ENCODE results near the gene FRMPD4. TPM values are rescaled to one million over a fixed set of nuclear protein-coding genes. Genes with fewer than 3 reads are reported as not detected.

The FRMPD4 gene
- total RNA-seq, 4 donors from 2014 or later, result 0.17 to 0.83 (median 0.46) TPM

- no peaks in the 10 kb centered on the region for H3K36me3 ChIP-seq
- H3K9me3 ChIP-seq, result no peaks in the 10 kb centered on the region
- no peaks in the 10 kb centered on the region for H3K27me3 ChIP-seq
- H3K4me1 ChIP-seq, result no peaks in the 10 kb centered on the region
- H3K27ac ChIP-seq (replicated peaks in 1 of 4), result no peak overlapping the region
- no peak overlapping the region for H3K4me3 ChIP-seq
- TF ChIP-seq POLR2AphosphoS5 (IDR thresholded peaks at IDR 0.05), result no peak
- TF ChIP-seq POLR2A (IDR thresholded peaks at IDR 0.05; ENCODE audit: low read depth), result no peak
- TF ChIP-seq CTCF (IDR thresholded peaks at IDR 0.05), result no peak
- TF ChIP-seq EP300 (IDR thresholded peaks at IDR 0.05), result no peak
- WGBS, result 79% methylated on average over 2 of the region's 2 CpGs
- intact Hi-C loops (cut with DNase I), result no loop called here
- DNase-seq (ENCODE audit: extremely low spot score), result no peak
Observed at GRCh38 chrX:12460929-12461328, 322.7 kb downstream of the FRMPD4 start.

DNA sequence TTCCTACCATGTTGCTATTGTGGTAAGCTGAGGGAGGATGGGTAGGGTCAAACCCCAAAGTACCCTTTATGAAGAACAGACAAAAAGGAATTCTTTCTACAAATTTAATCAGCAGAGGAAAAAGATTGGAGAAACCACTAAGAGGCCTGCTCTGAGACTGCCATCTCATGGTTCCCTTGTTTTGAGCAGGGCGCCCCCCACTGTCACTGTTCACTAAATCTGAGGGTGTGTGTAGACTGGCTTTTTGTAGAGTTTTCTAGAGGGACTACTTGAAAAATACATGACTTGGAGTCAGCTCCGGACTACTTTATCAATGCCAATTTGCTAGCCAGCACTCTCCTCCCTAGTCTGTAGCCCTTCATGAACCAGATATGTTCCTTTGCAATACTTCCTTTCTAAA, 324.8 kb downstream of the FRMPD4 start:
- Histone ChIP-seq H3K4me1 (no peaks in the 10 kb centered on the region), H3K27me3 (no peaks in the 10 kb centered on the region), H3K27ac (replicated peaks in 1 of 4) (no peak overlapping the region), H3K9me3 (no peaks in the 10 kb centered on the region), H3K4me3 (no peak overlapping the region), H3K36me3 (no peaks in the 10 kb centered on the region)
- TF ChIP-seq POLR2A (IDR thresholded peaks at IDR 0.05; ENCODE audit: low read depth), result no peak
- no peak for TF ChIP-seq EP300 (IDR thresholded peaks at IDR 0.05)
- WGBS, result 48% methylated on average over 2 of the region's 2 CpGs
- intact Hi-C loops (cut with DNase I), result no loop called here
- DNase-seq (ENCODE audit: extremely low spot score), result no peak

DNA sequence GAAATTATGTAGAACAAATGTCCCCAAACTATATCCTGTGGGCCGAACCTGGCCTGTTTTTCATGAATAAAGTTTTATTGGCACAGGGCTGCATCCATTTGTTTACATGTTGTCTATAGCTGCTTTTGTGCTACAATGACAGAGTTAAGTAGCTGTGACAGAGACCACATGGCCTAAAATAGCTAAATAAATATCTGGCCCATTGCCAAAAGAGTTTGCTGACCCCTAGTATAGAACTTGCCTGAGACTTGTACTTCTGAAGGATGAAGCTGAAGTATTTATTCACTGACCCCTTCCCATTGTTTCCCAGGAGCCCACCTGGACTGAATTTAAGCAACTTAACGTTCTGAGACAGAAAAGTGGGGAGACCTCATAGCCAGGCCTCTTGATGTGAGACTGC, 325.6 kb downstream of the FRMPD4 start:
- intact Hi-C loops (cut with DNase I), result no loop called here
- 62% methylated on average over 2 of the region's 2 CpGs for WGBS
- DNase-seq (ENCODE audit: extremely low spot score), result no peak
- Histone ChIP-seq H3K9me3 (no peaks in the 10 kb centered on the region), H3K4me3 (no peak overlapping the region), H3K4me1 (no peaks in the 10 kb centered on the region), H3K36me3 (no peaks in the 10 kb centered on the region), H3K27ac (replicated peaks in 1 of 4) (no peak overlapping the region), H3K27me3 (no peaks in the 10 kb centered on the region)
- TF ChIP-seq POLR2AphosphoS5 (IDR thresholded peaks at IDR 0.05), result no peak
- TF ChIP-seq EP300 (IDR thresholded peaks at IDR 0.05), result no peak
- no peak for TF ChIP-seq CTCF (IDR thresholded peaks at IDR 0.05)
- TF ChIP-seq POLR2A (IDR thresholded peaks at IDR 0.05; ENCODE audit: low read depth), result no peak

DNA sequence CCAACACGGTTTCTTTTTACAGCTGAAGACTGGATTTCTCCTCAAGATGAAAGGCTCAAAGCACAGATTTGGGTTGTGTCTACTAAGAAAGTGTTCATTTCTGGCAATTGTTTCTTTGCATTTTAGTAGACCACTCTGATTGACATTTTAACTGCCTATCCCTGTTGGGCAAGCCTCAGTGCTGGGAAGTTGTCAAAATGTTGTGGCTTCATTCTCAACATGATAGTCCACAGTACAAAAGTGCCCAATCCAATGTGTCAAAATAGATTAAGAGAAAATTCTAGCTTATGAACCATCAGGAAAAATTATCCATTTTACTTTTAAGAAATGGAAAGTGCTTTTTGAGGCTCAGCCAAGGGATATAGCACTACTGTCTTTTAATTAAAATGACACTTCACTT, 329.0 kb downstream of the FRMPD4 start:
- TF ChIP-seq POLR2A (IDR thresholded peaks at IDR 0.05; ENCODE audit: low read depth), result no peak
- no peak for TF ChIP-seq EP300 (IDR thresholded peaks at IDR 0.05)
- TF ChIP-seq CTCF (IDR thresholded peaks at IDR 0.05), result no peak
- TF ChIP-seq POLR2AphosphoS5 (IDR thresholded peaks at IDR 0.05), result no peak
- no peaks in the 10 kb centered on the region for H3K9me3 ChIP-seq
- no peaks in the 10 kb centered on the region for H3K36me3 ChIP-seq
- intact Hi-C loops (cut with DNase I), result no loop called here
- no peak overlapping the region for H3K4me3 ChIP-seq
- H3K27me3 ChIP-seq, result no peaks in the 10 kb centered on the region
- H3K4me1 ChIP-seq, result no peaks in the 10 kb centered on the region
- DNase-seq (ENCODE audit: extremely low spot score), result no peak
- WGBS, result 52% methylated on average over 1 of the region's 1 CpG
- no peak overlapping the region for H3K27ac ChIP-seq (replicated peaks in 1 of 4)

GRCh38 chrX:12469296-12469695, 331.0 kb downstream of the FRMPD4 start:
- intact Hi-C loops (cut with DNase I), result no loop called here
- no peak for DNase-seq (ENCODE audit: extremely low spot score)
- Histone ChIP-seq H3K27ac (replicated peaks in 1 of 4) (no peak overlapping the region), H3K27me3 (no peaks in the 10 kb centered on the region), H3K9me3 (no peaks in the 10 kb centered on the region), H3K4me1 (no peaks in the 10 kb centered on the region), H3K4me3 (no peak overlapping the region), H3K36me3 (no peaks in the 10 kb centered on the region)
- no peak for TF ChIP-seq POLR2A (IDR thresholded peaks at IDR 0.05; ENCODE audit: low read depth)
- TF ChIP-seq EP300 (IDR thresholded peaks at IDR 0.05), result no peak
- no peak for TF ChIP-seq CTCF (IDR thresholded peaks at IDR 0.05)
- TF ChIP-seq POLR2AphosphoS5 (IDR thresholded peaks at IDR 0.05), result no peak
- 86% methylated on average over 9 of the region's 9 CpGs for WGBS
